GM04503 (cell line): ENCODE results near the gene NT5DC2.

ENCODE experiments used
- DNase-seq: peaks from one replicate; pipeline ENCODE4 v3.0.0-alpha.2; 2012; ENCODE audit warnings: low read depth

NT5DC2 gene

DNA sequence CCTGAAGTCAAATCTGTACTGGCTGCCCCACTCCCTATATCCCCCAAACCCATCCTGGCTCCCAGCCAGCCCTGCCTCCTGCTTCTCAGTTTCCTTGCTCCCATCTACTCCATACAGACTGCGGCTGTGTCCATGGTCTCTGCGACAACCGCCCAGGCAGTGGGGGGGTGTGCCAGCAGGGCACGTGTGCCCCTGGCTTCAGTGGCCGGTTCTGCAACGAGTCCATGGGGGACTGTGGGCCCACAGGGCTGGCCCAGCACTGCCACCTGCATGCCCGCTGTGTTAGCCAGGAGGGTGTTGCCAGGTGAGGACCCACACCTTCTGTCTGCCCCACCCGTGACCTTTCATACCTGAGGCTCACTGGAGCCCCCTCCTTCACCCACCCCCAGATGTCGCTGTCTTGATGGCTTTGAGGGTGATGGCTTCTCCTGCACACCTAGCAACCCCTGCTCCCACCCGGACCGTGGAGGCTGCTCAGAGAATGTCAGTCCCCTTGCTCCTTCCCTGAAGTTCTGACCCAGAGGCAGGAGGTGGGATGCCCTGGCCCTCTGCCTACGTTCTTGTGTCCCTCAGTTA, 23.8 kb downstream of the NT5DC2 start:
- no peak for DNase-seq

- peak; percentile 20 for DNase-seq
Measured at GRCh38 chr3:52507359-52507758, 26.3 kb downstream of the NT5DC2 start.

DNA sequence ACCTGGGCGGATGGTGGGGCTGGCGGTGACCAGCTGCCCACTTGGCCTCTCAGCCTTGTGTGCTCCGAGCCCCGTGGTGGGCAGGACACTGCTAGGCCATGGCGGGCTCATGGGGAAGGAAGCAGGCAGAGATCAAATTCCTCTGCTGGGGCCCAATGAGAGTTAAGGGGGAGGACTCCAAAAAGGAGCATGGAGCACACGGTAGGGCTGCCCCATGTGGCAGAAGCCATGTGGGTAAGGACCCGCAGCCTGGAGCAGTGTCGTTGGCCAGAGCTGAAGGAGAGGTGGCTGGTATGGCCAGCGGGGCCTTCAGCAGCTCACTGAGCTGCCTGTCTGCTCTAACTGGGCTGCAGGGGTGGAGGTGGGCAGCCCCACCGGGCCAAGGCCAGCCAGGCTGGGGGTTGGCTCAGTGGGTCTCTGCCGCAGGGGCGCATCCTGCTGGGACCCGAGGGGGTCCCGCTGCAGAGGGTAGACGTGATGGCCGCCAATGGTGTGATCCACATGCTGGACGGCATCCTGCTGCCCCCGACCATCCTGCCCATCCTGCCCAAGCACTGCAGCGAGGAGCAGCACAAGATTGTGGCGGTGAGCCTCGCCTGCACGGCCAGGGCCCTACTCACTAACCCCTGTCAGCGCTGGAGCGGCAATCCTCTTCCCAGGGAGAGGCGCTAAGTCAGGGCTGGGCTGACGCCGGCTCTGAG, 27.2 kb downstream of the NT5DC2 start:
- no peak for DNase-seq

DNA sequence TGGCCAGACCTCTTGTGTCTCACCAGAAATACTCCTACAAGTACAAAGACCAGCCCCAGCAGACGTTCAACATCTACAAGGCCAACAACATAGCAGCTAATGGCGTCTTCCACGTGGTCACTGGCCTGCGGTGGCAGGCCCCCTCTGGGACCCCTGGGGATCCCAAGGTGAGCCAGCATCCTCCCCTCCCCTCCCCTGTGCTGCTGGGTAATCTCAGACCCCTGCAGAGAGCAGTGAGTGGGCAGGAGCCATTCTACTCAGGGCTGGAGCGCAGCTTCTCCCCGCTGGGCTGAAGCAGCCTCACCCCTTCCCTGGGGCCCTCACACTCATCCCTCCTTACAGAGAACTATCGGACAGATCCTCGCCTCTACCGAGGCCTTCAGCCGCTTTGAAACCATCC, 28.7 kb downstream of the NT5DC2 start:
- DNase-seq, result no peak

GRCh38 chr3:52503788-52504424, 29.8 kb downstream of the NT5DC2 start:
- no peak for DNase-seq

DNA sequence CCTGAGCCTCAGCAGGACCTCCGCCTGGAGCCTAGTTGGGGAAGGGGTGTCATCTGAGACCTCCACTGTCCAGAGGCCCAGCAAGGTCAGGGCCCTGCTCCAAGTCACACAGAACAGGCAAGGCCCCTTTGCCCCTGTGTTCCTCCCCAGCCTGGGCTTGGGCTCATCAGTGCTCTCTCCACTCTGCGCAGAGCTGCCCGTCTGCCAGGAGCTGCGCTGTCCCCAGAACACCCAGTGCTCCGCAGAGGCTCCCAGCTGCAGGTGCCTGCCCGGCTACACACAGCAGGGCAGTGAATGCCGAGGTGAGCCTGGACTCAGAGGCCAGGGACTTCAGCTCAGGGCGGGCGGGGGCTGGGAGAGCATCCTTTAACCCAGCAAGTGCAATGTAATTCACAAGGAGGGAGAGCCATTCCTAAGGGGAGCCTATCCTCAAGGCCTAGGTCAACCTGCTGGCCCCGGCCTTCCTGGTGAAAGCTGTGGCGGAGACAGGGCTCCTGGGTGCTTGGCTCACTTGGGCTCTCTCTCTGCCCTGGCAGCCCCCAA, 30.8 kb downstream of the NT5DC2 start:
- DNase-seq, result no peak

- DNase-seq, result no peak
Measured at GRCh38 chr3:52502001-52502400, 31.7 kb downstream of the NT5DC2 start.

DNA sequence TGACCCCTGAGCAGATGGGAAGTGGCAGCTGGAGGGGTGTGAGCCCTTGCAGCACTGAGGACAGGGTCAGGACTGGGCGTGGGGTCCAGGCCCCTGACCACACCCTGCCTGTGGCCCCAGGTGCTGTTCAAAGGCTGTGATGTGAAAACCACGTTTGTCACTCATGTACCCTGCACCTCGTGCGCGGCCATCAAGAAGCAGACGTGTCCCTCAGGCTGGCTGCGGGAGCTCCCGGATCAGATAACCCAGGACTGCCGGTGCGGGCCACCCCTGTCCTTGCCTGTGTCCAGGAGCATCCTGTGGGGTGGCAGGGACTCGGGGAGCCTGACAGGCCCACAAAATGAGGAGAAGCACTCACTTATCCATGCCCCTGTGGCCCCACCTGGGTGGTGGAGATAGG, 32.6 kb downstream of the NT5DC2 start:
- no peak for DNase-seq

- DNase-seq, result peak; percentile 34
Measured at GRCh38 chr3:52498137-52499054, 35.3 kb downstream of the NT5DC2 start.

GRCh38 chr3:52495777-52496602, 37.7 kb downstream of the NT5DC2 start:
- DNase-seq, result peak; percentile 26

- DNase-seq, result no peak
Measured at GRCh38 chr3:52494886-52495495, 38.7 kb downstream of the NT5DC2 start, which contains the start of gene STAB1. Gene STAB1 (plus strand): TSS chr3:52495338. CDS start chr3:52495414, 76 bp downstream.

- DNase-seq, result no peak
Measured at GRCh38 chr3:52494445-52494844, 39.2 kb downstream of the NT5DC2 start.

DNA sequence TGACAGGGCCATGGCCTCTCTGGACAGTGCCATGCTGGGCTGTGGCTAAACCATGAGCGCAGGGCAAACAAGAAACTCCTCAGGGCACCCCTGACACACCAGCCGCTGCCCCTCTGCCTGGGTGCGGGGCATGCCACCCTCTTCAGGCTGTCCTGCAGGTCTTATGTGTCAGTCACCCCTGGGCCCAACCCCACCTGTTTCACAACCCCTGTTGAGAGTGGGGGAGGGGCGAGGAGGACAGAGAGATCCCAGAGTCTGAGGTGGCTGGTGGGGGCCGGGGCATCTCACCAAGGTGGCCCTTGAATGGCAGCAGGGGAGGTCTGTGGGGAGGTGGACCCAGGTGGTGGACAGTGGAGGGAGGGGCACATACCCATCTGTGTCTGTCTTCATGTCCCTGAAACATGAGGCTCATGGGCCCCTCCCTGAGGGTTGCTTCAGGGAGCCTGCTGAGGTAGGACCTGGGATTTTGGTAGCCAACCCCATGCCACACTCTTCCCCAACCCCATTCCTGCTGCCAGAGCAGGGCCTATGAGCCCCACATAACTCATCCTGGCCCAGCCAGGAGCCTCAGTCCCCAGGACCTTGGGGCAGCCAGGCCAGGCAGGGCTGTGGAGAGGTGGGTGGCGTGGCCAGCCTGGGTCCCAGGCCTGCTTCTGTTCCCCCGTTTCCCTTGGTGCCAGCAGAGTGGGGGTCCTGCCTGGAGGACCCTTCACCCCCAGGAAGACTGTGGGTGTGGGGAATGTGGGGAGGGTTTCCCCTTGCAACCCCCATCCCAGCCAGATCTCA, 40.2 kb downstream of the NT5DC2 start:
- DNase-seq, result no peak

DNA sequence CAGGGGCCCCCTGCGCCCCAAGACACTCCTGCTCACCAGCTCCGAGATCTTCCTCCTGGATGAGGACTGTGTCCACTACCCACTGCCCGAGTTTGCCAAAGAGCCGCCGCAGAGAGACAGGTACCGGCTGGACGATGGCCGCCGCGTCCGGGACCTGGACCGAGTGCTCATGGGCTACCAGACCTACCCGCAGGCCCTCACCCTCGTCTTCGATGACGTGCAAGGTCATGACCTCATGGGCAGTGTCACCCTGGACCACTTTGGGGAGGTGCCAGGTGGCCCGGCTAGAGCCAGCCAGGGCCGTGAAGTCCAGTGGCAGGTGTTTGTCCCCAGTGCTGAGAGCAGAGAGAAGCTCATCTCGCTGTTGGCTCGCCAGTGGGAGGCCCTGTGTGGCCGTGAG, 41.6 kb downstream of the NT5DC2 start:
- DNase-seq, result no peak

DNA sequence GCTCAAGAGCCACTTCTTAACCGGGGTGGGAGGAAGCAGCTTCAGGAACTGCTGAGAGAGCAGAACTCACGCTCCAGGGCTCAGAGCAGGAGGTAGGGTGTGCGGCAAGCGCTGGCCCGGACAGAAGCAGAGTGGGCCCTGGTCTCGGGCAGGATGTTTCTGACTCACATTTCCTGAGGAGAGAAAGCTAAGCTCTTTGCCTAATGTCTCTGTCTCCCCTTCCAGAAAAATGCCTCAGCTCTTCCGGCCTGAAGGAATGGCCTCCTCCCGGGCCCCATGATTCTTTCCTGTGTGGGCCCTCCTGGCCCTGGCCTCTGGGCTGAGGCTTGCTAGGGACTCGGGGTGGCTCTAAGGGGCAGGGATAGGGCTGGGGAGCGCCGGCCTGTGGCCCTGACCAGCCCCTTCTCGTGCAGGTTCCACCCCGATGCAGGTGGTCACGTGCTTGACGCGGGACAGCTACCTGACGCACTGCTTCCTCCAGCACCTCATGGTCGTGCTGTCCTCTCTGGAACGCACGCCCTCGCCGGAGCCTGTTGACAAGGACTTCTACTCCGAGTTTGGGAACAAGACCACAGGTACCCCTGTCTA, 42.6 kb downstream of the NT5DC2 start:
- no peak for DNase-seq

GRCh38 chr3:52490035-52490938, 43.4 kb downstream of the NT5DC2 start:
- DNase-seq, result no peak

DNA sequence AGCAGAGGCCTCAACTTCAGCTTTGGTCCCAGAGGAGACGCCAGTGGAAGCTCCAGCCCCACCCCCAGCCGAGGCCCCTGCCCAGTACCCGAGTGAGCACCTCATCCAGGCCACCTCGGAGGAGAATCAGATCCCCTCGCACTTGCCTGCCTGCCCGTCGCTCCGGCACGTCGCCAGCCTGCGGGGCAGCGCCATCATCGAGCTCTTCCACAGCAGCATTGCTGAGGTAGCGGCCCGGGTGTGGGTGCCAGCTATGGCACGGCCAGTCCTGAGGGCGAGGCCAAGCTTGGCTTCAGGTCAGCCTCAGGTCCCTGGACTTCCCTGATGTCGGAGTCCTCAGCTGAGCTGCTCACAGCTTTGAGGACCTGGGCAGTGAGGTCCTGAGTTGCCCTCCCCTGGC, 44.2 kb downstream of the NT5DC2 start:
- DNase-seq, result no peak

DNA sequence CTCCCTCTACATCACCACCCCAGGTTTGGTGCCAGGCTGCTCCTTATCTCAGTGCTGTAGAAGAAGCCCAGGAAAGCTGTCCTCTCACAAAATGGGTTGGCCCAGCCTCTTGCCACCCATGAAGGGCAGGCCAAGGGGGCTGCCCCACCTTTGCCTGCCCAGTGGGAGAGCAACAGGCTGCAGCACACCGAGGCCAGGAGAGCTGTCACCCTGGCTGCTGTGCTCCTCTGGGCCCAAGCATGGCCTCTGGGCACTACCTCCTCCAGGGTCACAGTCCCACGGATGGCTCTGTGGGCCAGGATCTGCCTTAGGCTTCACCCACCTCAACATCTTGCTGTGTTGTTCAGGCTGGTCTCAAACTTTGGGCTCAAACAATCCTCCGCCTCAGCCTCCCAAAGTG, 44.9 kb downstream of the NT5DC2 start:
- DNase-seq, result no peak
